Measurements from ENCODE around the gene GMCL1. TPM values are rescaled to one million over a fixed set of nuclear protein-coding genes. Genes with fewer than 3 reads are reported as not detected.

GMCL1 gene
- total and polyA plus RNA-seq, 2 of the 13 experiments (the other 11 are each of a cell fraction or from before 2014, with no cell fraction given) = 18.7 to 24.0 TPM

DNA sequence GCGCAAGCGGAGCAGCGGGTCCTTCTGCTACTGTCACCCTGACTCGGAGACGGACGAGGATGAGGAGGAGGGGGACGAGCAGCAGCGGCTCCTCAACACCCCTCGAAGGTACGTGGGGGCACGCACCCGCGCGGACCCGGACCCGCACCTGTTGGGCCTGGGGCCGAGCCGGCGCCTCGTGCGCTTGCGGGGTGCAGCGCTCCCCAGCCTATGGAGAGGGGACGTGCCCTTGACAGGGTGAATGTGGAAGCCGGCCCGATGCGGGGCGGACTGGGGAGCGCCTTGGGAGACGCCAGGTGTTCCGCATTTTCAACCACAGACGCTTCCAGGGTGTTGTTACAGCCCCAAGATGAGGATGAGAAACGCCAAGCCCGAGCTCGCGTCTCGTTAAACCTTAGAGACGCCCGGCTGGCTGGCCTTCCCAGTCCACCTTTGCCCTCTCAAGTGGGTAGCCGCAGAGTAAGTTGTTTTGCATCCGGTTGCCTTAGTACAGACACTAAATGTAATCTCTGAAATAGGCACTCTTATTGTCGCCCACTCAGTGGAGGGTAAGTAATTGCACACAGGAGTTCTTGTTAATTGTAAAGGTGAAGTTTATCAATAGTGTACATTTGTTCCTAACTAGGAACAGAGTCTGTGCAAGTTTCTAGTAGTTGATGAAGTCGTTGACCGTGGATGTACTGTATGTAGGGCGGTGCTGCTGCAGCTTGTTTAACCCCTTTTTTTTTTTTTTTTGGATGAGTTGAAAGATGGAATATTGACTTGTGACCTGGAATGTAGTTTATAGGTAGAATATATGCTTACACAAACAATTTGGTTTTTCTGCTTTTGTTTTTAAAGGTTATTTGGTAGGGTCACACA lies 815 bp downstream of the GMCL1 start (continued):
- TF ChIP-seq KMT2B (CRISPR knock-in tag; IDR thresholded peaks at IDR 0.05) (no peak), SPEN (CRISPR knock-in tag; IDR thresholded peaks at IDR 0.05; ENCODE audit: low read depth) (no peak), LBX2 (CRISPR knock-in tag; IDR thresholded peaks at IDR 0.05; ENCODE audit: borderline replicate concordance) (no peak), JUND (CRISPR knock-in tag; IDR thresholded peaks at IDR 0.05) (no peak; the same call in 1 of the 2 replicates), PAWR (CRISPR knock-in tag; IDR thresholded peaks at IDR 0.05; ENCODE audit: borderline replicate concordance) (no peak), ZFP82 (CRISPR knock-in tag; IDR thresholded peaks at IDR 0.05; ENCODE audit: borderline replicate concordance) (no peak), PRPF4 (IDR thresholded peaks at IDR 0.05; ENCODE audit: low read depth, low read length, poor library complexity, severe bottlenecking) (no peak), TRIM22 (IDR thresholded peaks at IDR 0.05) (no peak), ZNF883 (CRISPR knock-in tag; IDR thresholded peaks at IDR 0.05; ENCODE audit: not compliant biosample characterization) (no peak), RARA (CRISPR knock-in tag; IDR thresholded peaks at IDR 0.05) (no peak), ZNF709 (CRISPR knock-in tag; IDR thresholded peaks at IDR 0.05) (no peak), MEIS2 (CRISPR knock-in tag; IDR thresholded peaks at IDR 0.05) (no peak), ZNF788 (CRISPR knock-in tag; IDR thresholded peaks at IDR 0.05; ENCODE audit: borderline replicate concordance) (no peak), ZNF430 (CRISPR knock-in tag; IDR thresholded peaks at IDR 0.05) (no peak; the same call in 1 of the 2 replicates), SNAPC2 (CRISPR knock-in tag; IDR thresholded peaks at IDR 0.05) (no peak), ZFP36 (IDR thresholded peaks at IDR 0.05; ENCODE audit: borderline replicate concordance, low read depth, low read length, partially characterized antibody) (no peak), TMF1 (CRISPR knock-in tag; IDR thresholded peaks at IDR 0.05; ENCODE audit: low read depth) (no peak), ZNF431 (CRISPR knock-in tag; IDR thresholded peaks at IDR 0.05; ENCODE audit: borderline replicate concordance, low read depth) (no peak), U2AF2 (IDR thresholded peaks at IDR 0.05; ENCODE audit: low read depth, low read length) (no peak)
- TF ChIP-seq, protein P1, sequence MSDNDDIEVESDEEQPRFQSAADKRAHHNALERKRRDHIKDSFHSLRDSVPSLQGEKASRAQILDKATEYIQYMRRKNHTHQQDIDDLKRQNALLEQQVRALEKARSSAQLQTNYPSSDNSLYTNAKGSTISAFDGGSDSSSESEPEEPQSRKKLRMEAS (IDR thresholded peaks at IDR 0.05) = no peak
- TF ChIP-seq, protein P2, sequence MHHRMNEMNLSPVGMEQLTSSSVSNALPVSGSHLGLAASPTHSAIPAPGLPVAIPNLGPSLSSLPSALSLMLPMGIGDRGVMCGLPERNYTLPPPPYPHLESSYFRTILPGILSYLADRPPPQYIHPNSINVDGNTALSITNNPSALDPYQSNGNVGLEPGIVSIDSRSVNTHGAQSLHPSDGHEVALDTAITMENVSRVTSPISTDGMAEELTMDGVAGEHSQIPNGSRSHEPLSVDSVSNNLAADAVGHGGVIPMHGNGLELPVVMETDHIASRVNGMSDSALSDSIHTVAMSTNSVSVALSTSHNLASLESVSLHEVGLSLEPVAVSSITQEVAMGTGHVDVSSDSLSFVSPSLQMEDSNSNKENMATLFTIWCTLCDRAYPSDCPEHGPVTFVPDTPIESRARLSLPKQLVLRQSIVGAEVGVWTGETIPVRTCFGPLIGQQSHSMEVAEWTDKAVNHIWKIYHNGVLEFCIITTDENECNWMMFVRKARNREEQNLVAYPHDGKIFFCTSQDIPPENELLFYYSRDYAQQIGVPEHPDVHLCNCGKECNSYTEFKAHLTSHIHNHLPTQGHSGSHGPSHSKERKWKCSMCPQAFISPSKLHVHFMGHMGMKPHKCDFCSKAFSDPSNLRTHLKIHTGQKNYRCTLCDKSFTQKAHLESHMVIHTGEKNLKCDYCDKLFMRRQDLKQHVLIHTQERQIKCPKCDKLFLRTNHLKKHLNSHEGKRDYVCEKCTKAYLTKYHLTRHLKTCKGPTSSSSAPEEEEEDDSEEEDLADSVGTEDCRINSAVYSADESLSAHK (CRISPR knock-in tag; IDR thresholded peaks at IDR 0.05; ENCODE audit: borderline replicate concordance) = no peak
- TF ChIP-seq, protein P3, sequence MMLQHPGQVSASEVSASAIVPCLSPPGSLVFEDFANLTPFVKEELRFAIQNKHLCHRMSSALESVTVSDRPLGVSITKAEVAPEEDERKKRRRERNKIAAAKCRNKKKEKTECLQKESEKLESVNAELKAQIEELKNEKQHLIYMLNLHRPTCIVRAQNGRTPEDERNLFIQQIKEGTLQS (CRISPR knock-in tag; IDR thresholded peaks at IDR 0.05) = no peak
